SK-N-MC (cell line): ENCODE results near the gene TMEM80.

Experiments used
- DNase-seq: peaks from one replicate; pipeline ENCODE4 v3.0.0-alpha.2; 2011; ENCODE audit warnings: low read depth, low spot score
- H3K27ac ChIP-seq: fragments of 200-600 bp; sonication (generic); 2 replicates; pipeline ENCODE4 v1.5.1; 2016; ENCODE audit warnings: mixed run types
- H3K36me3 ChIP-seq: fragments of 200-600 bp; sonication (generic); 2 replicates; pipeline ENCODE4 v1.6.1; 2017; ENCODE audit warnings: antibody characterized with exemption, low read length, mixed read lengths; ENCODE audit not compliant: insufficient read depth
- H3K4me3 ChIP-seq: fragments of 200-600 bp; sonication (generic); 2 replicates; pipeline ENCODE4 v1.5.1; 2016
- H3K9ac ChIP-seq: fragments of 200-600 bp; sonication (generic); 2 replicates; pipeline ENCODE4 v1.8.0; 2017; ENCODE audit warnings: mixed run types, mixed read lengths; ENCODE audit not compliant: insufficient read length
- H3K9me3 ChIP-seq: fragments of 200-600 bp; sonication (generic); 2 replicates; pipeline ENCODE4 v1.6.1; 2017; ENCODE audit warnings: low read depth, mild to moderate bottlenecking, antibody characterized with exemption, low read length, moderate library complexity, mixed read lengths
- EZH2 ChIP-seq: fragments of 200-600 bp; sonication (generic); IDR thresholded peaks from one replicate; pipeline ENCODE4 v1.6.1; 2017; ENCODE audit warnings: antibody characterized with exemption
- FOXP2 ChIP-seq: optimal IDR thresholded peaks from 2 replicates; pipeline ENCODE3; 2011; ENCODE audit warnings: mild to moderate bottlenecking, moderate library complexity; ENCODE audit not compliant: insufficient read depth; ENCODE audit errors: extremely low read length, control extremely low read depth
- POLR2AphosphoS5 ChIP-seq: IDR thresholded peaks from 2 replicates; pipeline ENCODE4 v1.6.1; 2012; ENCODE audit warnings: mild to moderate bottlenecking, low read depth, low read length, borderline replicate concordance

TMEM80 gene

GRCh38 chr11:742156-742546 lies 46.5 kb downstream of the TMEM80 start:
- no peak for DNase-seq
- no peak overlapping the region for H3K4me3 ChIP-seq
- TF ChIP-seq FOXP2 (no peak), EZH2 (no peak), POLR2AphosphoS5 (no peak)
- H3K27ac ChIP-seq: no peak overlapping the region
- no peaks in the 10 kb centered on the region for H3K36me3 ChIP-seq
- H3K9ac ChIP-seq: no peak overlapping the region
- no peaks in the 10 kb centered on the region for H3K9me3 ChIP-seq

- DNase-seq: no peak
- no peak overlapping the region for H3K27ac ChIP-seq
Measured at GRCh38 chr11:742571-743201, 47.1 kb downstream of the TMEM80 start.

GRCh38 chr11:745428-745827 lies 49.8 kb downstream of the TMEM80 start:
- H3K9me3 ChIP-seq: no peaks in the 10 kb centered on the region
- H3K36me3 ChIP-seq: no peaks in the 10 kb centered on the region
- H3K27ac ChIP-seq: no peak overlapping the region
- H3K4me3 ChIP-seq: no peak overlapping the region
- no peak for DNase-seq
- no peak overlapping the region for H3K9ac ChIP-seq
- TF ChIP-seq EZH2 (no peak), FOXP2 (no peak), POLR2AphosphoS5 (no peak)

More at GRCh38 chr11:742571-743201, 47.1 kb downstream of the TMEM80 start:
- Histone ChIP-seq H3K4me3 (no peak overlapping the region), H3K9me3 (no peaks in the 10 kb centered on the region), H3K36me3 (no peaks in the 10 kb centered on the region), H3K9ac (no peak overlapping the region)
- no peak for TF ChIP-seq FOXP2
- no peak for TF ChIP-seq EZH2
- TF ChIP-seq POLR2AphosphoS5: no peak

- Histone ChIP-seq H3K9ac (peak overlapping the region; percentile 75), H3K4me3 (peak overlapping the region; percentile 95), H3K27ac (no peak overlapping the region), H3K36me3 (no peaks in the 10 kb centered on the region), H3K9me3 (no peaks in the 10 kb centered on the region)
- TF ChIP-seq POLR2AphosphoS5: no peak
- TF ChIP-seq EZH2: no peak
- TF ChIP-seq FOXP2: no peak
- DNase-seq: no peak
Measured at GRCh38 chr11:746289-747157, 50.9 kb downstream of the TMEM80 start.

- no peaks in the 10 kb centered on the region for H3K36me3 ChIP-seq
- no peak for DNase-seq
- no peaks in the 10 kb centered on the region for H3K9me3 ChIP-seq
- H3K9ac ChIP-seq: peak within 1 kb of the TSS; percentile 75
- TF ChIP-seq FOXP2: no peak
- TF ChIP-seq POLR2AphosphoS5: peak; percentile 82
- TF ChIP-seq EZH2: no peak
- H3K4me3 ChIP-seq: peak within 1 kb of the TSS; percentile 95
- H3K27ac ChIP-seq: peak within 1 kb of the TSS; percentile 37; the same call in 1 of the 2 replicates
Measured at GRCh38 chr11:747158-748006, 51.8 kb downstream of the TMEM80 start, which contains the start of gene TALDO1. TSS of gene TALDO1 (plus strand) at chr11:747464. CDS start at chr11:747482, 18 bp downstream.

GRCh38 chr11:748007-748359 lies 52.4 kb downstream of the TMEM80 start:
- Histone ChIP-seq H3K9me3 (no peaks in the 10 kb centered on the region), H3K27ac (peak overlapping the region; percentile 37; the same call in 1 of the 2 replicates), H3K4me3 (peak overlapping the region; percentile 95), H3K9ac (peak overlapping the region; percentile 74), H3K36me3 (no peaks in the 10 kb centered on the region)
- no peak for TF ChIP-seq FOXP2
- no peak for TF ChIP-seq POLR2AphosphoS5
- no peak for TF ChIP-seq EZH2
- no peak for DNase-seq

- no peaks in the 10 kb centered on the region for H3K36me3 ChIP-seq
- no peak overlapping the region for H3K27ac ChIP-seq
- H3K9me3 ChIP-seq: no peaks in the 10 kb centered on the region
- TF ChIP-seq POLR2AphosphoS5 (no peak), FOXP2 (no peak), EZH2 (no peak)
- no peak overlapping the region for H3K4me3 ChIP-seq
- DNase-seq: no peak
- peak overlapping the region; percentile 37 for H3K9ac ChIP-seq
Measured at GRCh38 chr11:749731-750130, 54.1 kb downstream of the TMEM80 start.
